22Rv1 (cell line): ENCODE measurements around the gene CRIP2.

Experiments
- H3K27ac ChIP-seq: fragments of 450-650 bp; 2 replicates; pipeline ENCODE4 v1.5.1; 2017
- ZFX ChIP-seq: fragments of 450-650 bp; IDR thresholded peaks from 2 replicates; pipeline ENCODE4 v1.6.1; 2017; ENCODE audit warnings: antibody characterized with exemption, borderline replicate concordance
- TF ChIP-seq, protein P1 (sequence below): fragments of 450-650 bp; IDR thresholded peaks from 2 replicates; pipeline ENCODE4 v1.5.1; 2017; ENCODE audit warnings: mild to moderate bottlenecking

The CRIP2 gene

DNA sequence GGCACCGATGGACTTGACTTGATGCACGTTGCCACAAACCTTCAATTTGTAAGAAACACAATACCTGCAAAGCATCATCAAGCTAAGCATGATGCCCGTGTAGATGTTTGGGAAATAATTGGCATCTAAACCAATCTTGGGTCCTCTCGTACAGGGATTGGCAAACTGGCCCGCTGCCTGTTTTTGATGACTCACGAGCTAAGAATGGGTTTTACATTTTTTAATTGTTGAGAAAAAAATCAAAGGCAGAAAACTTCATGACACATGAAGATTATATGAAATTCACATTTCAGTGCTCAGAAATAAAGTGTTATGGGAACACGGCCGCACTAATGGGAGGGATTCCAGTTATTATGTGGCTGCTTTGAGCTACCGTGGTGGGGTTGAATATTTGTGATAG, 44.1 kb upstream of the CRIP2 start:
- TF ChIP-seq, protein P1, sequence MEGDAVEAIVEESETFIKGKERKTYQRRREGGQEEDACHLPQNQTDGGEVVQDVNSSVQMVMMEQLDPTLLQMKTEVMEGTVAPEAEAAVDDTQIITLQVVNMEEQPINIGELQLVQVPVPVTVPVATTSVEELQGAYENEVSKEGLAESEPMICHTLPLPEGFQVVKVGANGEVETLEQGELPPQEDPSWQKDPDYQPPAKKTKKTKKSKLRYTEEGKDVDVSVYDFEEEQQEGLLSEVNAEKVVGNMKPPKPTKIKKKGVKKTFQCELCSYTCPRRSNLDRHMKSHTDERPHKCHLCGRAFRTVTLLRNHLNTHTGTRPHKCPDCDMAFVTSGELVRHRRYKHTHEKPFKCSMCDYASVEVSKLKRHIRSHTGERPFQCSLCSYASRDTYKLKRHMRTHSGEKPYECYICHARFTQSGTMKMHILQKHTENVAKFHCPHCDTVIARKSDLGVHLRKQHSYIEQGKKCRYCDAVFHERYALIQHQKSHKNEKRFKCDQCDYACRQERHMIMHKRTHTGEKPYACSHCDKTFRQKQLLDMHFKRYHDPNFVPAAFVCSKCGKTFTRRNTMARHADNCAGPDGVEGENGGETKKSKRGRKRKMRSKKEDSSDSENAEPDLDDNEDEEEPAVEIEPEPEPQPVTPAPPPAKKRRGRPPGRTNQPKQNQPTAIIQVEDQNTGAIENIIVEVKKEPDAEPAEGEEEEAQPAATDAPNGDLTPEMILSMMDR: no peak
- TF ChIP-seq ZFX: no peak
- H3K27ac ChIP-seq: no peak overlapping the region

DNA sequence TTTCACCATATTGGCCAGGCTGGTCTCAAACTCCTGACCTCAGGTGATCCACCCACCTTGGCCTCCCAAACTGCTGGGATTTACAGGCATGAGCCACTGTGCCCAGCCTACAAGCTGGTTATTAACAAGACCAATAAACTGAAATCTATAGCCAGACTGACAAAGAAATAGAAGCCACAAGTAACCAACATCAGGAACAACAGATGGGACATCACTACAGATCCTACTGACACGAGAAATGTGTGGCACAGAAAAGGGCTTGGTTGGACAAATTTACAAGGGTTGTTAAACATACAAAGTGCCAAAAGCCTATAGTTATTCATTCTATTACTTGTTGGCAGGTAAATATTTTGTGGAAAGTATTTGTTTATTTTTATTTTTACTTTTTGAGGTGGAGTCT, 43.4 kb upstream of the CRIP2 start:
- H3K27ac ChIP-seq: no peak overlapping the region

DNA sequence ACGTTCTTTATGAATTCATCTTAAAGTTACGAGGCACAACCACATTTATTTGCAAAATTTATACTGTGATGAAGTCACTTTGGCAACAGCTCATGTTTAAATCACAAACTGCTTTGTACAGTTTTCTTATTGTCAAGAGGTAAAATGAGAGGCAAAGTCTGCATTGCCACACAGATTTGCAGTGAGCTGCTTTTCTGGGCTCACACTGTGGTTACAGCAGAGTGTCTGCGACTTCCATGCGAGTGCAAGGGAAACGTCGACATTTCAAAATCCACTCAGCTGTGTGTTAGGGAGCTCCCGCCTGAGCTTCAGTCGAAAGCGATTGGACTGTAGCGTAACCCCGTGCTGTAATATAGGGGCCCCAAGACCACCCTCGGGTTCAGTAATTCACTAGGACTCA, 42.0 kb upstream of the CRIP2 start:
- no peak overlapping the region for H3K27ac ChIP-seq

More for the DNA sequence above, 43.4 kb upstream of the CRIP2 start:
- no peak for TF ChIP-seq ZFX
- TF ChIP-seq, protein P1: no peak

DNA sequence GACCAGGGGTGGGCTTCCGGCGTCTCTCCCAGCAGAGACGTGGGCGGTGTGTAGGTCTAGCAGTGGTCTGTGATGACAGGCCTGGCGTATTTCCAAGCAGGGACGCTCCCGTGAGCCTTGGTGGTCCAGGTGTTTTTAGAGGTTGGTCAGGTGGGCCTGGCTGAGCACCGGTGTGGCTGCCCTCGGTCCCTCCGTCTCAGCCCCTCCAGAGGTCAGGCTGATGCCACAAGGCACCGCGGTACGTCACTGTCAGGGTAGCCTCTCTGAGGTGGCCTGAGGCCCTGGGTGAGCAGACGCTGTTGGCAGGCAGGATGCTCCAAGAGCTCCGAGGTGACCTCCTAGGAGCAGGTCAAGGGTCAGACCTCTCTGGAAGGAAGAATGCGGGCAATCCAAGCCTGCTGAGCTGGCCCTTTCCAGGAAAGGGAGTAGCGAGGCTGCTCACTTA, 41.4 kb upstream of the CRIP2 start:
- TF ChIP-seq, protein P1: no peak
- no peak for TF ChIP-seq ZFX
- no peak overlapping the region for H3K27ac ChIP-seq

More for the DNA sequence above, 42.0 kb upstream of the CRIP2 start:
- TF ChIP-seq, protein P1: no peak
- TF ChIP-seq ZFX: no peak

- TF ChIP-seq ZFX: no peak
- TF ChIP-seq, protein P1: no peak
Measured at GRCh38 chr14:105436402-105436801, 38.2 kb upstream of the CRIP2 start.

DNA sequence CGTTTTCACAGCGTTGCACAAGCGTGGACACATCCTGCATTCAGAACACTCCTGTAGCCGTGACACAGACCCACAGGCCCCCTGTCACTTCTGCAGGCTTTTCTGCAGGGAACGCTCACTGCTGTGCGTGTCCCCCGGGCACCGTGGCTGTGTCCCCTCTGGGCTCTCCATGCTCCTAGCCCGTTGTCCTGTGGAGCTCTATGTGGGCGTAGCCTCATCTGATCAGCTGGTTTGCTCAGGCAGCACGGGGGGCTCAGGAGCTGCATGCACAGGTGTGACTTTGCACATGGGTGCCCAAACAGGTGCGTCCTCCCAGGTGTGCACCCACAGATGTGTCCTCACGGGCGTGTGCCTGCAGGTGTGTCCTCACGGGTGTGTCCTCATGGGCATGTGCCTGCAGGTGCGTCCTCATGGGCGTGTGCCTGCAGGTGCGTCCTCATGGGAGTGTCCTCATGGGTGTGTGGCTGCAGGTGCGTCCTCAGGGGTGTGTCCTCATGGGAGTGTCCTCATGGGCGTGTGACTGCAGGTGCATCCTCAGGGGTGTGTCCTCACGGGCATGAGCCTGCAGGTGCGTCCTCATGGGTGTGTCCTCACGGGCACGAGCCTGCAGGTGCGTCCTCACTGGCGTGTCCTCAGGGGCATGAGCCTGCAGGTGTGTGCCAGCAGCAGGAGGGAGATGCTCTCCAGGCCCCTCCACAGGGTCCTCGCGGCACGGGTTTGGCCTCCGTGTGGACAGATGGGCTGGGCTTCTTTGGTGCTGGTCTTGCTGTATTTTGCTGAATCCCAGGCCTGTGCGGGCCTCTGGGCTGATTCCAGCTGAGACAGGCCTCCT, 37.5 kb upstream of the CRIP2 start:
- no peak overlapping the region for H3K27ac ChIP-seq
- TF ChIP-seq, protein P1: no peak
- TF ChIP-seq ZFX: no peak

More at GRCh38 chr14:105436402-105436801, 38.2 kb upstream of the CRIP2 start:
- no peak overlapping the region for H3K27ac ChIP-seq
